Stimulated activated CD4-positive, alpha-beta T cell treated with anti-CD3 and anti-CD28 coated beads, Interleukin-2, amount 100 ng/mL, for 48 hours (primary cell): Measurements from ENCODE around the gene APBA3.
A peak's percentile ranks its signal among the peaks of the same experiment; 100 is the strongest.

Source experiments
- DNase-seq, 2 donors: peaks; one replicate each; pipeline ENCODE4 v3.0.0-alpha.2; 2020

Gene APBA3

DNA sequence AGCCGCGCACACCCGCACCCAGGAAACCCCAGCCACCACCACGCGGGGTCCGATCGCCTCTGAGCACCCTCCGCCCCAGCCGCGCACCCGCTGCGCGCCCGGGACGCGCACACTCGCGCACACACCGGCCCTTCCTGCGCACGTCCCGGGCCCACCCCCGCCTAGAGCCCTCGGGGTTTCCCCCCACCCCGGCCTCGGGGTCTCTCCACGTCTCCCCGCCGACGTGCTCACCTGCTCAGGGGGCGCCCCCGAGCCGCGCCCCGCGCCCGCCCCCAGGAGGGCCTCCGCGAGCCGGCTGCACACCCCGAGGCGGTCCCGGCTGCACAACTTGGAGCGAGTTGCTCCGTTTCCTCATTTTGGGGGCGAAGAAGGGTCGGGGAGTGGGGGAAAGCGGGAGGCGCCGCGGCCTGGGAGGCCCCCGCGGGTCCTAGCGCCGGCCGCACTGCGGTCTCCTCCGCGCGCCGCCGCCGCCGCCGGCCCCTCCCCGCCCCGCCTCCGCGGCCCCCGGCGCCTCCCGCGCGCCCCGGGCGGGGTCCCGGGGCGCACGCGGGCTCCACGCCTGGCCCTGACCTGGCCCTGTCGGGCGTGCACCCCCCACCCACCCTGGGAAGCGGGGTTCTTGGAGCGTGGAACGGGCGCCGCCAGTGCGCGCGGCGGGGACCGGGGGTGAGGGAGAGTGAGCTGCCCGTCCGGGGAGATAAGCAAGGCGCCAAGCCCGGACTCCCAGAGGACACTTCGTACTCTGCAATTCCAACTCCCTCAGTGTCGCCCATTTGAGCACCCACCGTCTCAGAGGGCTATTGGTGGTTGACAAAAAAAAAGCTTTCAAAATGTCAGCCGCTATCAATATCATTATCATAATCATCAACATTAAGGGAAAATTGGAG, 24.7 kb upstream of the APBA3 start, which contains the start of gene MATK:
TSS of gene MATK (minus strand) at position 444 of the 887 bp plus-strand sequence. CDS start 1,246 bp downstream, outside the sequence.
- peak in 1 of 2 donors; percentile 34 for DNase-seq

- DNase-seq = peak in 1 of 2 donors; percentile 17
Measured at GRCh38 chr19:3785451-3785937, 24.0 kb upstream of the APBA3 start.

DNA sequence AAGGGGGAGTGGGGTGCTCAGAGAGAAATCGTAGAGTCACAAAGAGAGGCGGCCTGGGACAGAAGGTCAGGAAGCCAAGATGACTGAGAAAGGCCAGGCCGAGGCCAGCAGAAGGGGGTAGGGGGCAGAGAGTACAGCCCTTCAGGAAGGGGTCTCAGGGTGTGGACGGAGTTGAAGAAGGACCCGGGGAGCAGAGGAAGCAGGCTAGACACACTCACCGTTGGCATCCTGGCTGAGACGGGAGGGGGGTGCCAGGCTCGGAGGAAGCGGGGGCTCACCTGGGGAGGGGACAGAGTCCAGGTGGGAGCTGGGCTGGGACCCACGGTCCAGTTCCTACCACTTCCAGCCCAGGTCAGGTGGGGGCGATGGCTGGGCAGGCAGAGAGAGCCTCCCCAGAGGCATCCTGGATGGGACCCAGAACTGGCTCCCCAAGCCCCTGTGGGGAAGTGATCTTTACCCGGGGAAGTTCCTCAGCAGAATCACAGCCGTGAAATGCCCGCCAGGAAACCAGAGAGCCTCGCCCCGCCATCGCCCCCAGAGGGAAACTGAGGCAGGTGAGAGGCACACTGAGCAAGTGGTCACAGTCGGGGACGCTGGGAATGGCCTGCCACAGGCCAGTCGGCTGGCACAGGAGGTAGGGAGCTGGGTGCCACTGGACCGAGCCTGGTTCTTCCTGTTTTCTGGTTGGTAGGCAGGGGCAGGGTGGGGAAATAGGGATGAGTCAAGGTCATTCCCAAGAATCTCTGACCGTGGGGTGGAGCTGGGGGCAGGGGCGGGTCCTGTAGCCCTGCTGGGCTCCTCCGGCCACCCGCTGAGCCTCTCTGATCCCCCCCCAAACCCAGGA, 23.3 kb upstream of the APBA3 start:
- DNase-seq = no peak

- DNase-seq = peak; percentile 25 to 36
Measured at GRCh38 chr19:3783660-3784584, 22.4 kb upstream of the APBA3 start.

GRCh38 chr19:3782903-3783302, 21.4 kb upstream of the APBA3 start:
- no peak for DNase-seq

DNA sequence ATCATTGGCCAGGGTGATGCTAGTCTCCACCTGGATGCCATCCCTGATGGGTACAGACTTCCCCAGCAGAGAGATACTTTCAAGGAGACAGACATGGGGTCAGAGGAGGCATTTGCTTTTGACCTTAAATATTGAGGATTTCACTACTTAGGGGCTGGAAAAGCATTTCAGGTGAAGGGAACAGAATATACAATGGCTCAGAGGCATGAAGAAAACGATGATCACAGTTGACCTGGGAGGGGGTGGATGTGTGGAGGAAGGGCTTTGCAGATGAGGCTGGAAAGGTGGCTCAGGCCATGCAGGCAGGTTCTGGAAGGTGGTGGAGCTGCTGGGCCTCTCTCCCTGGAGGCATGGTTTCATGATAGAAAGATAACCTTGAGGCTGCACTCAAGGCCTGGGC, 20.8 kb upstream of the APBA3 start:
- no peak for DNase-seq

DNA sequence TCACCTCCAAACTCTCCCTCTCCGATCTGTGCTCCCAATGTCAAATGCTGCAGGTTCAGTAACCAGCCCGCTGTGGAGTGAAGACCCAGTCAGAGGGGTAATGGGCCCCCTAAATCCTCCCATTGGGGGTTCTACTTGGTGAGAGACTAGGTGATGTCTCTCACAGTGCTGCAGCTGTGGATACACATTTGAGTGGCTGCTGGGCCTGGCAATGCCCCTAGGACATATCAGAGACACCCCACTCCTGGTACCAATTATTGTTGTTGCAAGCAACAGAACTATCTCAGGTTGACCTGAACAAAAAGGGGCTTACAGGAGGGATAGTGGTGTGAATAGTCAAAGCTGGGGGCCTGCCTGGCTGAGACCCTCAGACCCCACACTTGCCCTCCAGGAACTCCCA, 20.1 kb upstream of the APBA3 start:
- no peak for DNase-seq

- no peak for DNase-seq
Measured at GRCh38 chr19:3780786-3781304, 19.4 kb upstream of the APBA3 start.

DNA sequence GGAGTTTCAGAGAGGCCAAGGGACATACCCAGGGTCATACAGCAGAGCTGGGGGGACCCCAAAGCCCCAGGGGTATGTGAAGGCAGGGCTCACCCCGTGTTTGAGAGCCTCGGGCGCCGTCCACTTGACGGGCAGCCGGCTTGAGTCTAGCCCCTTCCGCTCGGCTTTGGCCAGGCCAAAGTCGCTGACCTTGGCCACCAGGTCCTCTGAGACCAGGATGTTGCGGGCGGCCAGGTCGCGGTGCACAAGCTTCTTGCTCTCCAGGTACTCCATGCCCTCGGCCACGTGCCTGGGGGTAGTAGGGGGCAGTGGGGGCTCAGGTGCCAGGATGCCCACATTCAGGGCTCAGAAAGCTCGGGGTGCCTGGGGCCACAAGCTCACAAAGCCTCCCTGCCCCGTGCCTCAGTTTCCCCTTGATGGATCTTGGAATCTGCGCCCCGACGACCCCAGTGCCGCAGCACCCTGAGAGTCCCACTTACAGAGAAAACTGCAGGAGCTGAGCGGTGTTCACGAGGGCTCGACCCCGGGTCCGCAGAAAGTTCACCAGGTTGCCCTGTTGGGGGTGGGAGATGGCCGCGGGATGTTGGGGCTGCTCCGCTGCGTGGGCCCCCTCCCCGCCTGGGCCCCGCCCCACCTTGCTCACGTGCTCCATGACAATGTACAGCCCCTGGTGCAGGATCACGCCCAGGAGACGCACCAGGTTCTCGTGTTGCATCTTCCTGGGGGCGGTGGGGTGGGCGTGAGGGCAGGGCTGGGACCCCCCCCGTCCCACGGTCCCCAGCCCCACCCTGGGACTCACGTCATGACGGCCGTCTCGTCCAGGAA, 17.6 kb upstream of the APBA3 start:
- DNase-seq = no peak

DNA sequence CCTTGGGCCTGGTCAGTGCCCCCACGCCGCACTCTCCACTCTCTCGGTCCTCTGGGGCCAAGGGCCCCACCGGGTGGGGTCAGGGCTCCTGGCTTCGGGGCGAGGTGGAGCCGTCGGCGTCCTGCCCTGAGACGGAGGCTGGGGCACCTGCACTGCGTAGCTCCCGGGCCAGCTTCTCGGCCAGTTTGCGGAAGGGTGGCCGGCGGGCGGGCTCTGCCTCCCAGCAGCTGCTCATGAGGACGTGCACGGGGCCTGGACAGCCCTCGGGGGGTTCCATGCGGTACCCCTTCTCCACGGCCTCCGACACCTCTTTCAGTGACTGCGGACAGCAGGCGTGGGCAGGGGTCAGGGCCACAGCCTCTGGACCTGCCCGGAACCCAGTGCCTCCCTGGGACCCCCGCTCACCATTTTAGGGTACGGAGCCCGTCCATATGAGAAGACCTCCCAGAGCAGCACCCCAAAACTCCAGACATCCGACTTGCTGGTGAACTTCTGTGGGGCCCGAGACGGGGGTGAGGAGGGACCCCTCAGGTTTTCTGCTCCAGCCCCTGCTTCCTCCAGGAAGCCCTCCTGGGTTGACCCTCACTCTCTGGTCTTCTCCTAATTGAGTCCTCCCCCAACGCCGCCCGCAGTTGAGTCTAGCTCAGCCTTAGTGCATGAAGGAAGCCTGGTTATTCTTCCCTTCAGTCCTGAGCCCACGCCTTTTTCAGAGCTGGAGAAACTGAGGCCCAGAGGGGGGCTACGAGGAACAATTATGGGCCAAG, 16.8 kb upstream of the APBA3 start:
- DNase-seq = no peak

- no peak for DNase-seq
Measured at GRCh38 chr19:3776479-3777040, 15.1 kb upstream of the APBA3 start.

- DNase-seq = no peak
Measured at GRCh38 chr19:3775831-3776230, 14.3 kb upstream of the APBA3 start.

DNA sequence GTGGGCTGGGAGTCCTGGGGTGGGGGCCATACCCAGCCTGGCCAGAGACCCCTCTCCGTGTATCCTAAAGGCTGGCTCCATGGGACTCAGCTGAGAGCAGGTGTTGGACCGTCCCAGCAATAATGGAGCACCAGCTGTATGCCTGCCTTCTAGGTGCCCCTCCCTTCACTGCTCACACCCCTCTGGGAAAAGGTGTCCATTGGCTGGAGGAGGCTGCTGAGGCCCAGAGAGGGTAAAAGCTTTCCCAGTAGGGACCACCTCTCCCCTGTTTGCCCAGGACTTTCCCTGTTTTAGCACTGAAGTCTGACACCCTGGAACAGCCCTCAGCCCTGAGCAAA, 13.9 kb upstream of the APBA3 start:
- DNase-seq = no peak

GRCh38 chr19:3774621-3775373, 13.3 kb upstream of the APBA3 start:
- no peak for DNase-seq

GRCh38 chr19:3773814-3774515, 12.5 kb upstream of the APBA3 start:
- no peak for DNase-seq

- no peak for DNase-seq
Measured at GRCh38 chr19:3771906-3772455, 10.5 kb upstream of the APBA3 start, which contains the start of gene RAX2. Gene RAX2, minus strand, starts transcription at chr19:3772228. Its CDS starts 486 bp downstream, at chr19:3771742.

- DNase-seq = no peak
Measured at GRCh38 chr19:3771000-3771905, 9.8 kb upstream of the APBA3 start.
